GM23338 (cell line): Measurements from ENCODE around the gene CAPZB. TPM values are rescaled to one million over a fixed set of nuclear protein-coding genes. Genes with fewer than 3 reads are reported as not detected.

Source experiments
- ATAC-seq: fragments of 200-7000 bp; cut with Tn5 transposase; 3 replicates; pipeline ENCODE4 v1.9.1; 2020
- DNase-seq: peaks from one replicate; pipeline ENCODE4 v3.0.0-alpha.2; 2015; ENCODE audit warnings: low spot score
- H2AFZ ChIP-seq: fragments of 200-600 bp; sonication (generic); 2 replicates; pipeline ENCODE4 v1.8.0; 2016; ENCODE audit warnings: antibody characterized with exemption, mild to moderate bottlenecking, moderate library complexity
- H3F3A ChIP-seq: fragments of 200-600 bp; sonication (generic); replicated peaks from 2 replicates; pipeline ENCODE4 v1.8.0; 2017; ENCODE audit warnings: antibody characterized with exemption, mixed run types, low read depth
- H3K27ac ChIP-seq: fragments of 200-600 bp; sonication (generic); 2 replicates; pipeline ENCODE4 v1.6.1; 2016; ENCODE audit warnings: low read depth
- H3K27me3 ChIP-seq: fragments of 200-600 bp; sonication (generic); 2 replicates; pipeline ENCODE4 v1.8.0; 2016; ENCODE audit warnings: mild to moderate bottlenecking, mixed run types, moderate library complexity; ENCODE audit not compliant: insufficient read depth
- H3K36me3 ChIP-seq: fragments of 200-600 bp; sonication (generic); 2 replicates; pipeline ENCODE4 v1.8.0; 2016; ENCODE audit warnings: mild to moderate bottlenecking; ENCODE audit not compliant: insufficient read depth
- H3K4me1 ChIP-seq: fragments of 200-600 bp; sonication (generic); 2 replicates; pipeline ENCODE4 v1.8.0; 2016; ENCODE audit warnings: mild to moderate bottlenecking, moderate library complexity; ENCODE audit not compliant: insufficient read depth
- H3K4me2 ChIP-seq: fragments of 200-600 bp; sonication (generic); 2 replicates; pipeline ENCODE4 v1.7.1; 2017; ENCODE audit warnings: mixed run types
- H3K4me3 ChIP-seq: fragments of 200-600 bp; sonication (generic); 2 replicates; pipeline ENCODE4 v1.6.1; 2016; ENCODE audit warnings: mixed run types
- H3K79me2 ChIP-seq: fragments of 200-600 bp; sonication (generic); replicated peaks from 2 replicates; pipeline ENCODE4 v1.8.0; 2017; ENCODE audit warnings: mild to moderate bottlenecking; ENCODE audit not compliant: insufficient read depth
- H3K9me2 ChIP-seq: fragments of 200-600 bp; sonication (generic); 2 replicates; pipeline ENCODE4 v1.8.0; 2017; ENCODE audit not compliant: insufficient read depth
- H4K20me1 ChIP-seq: fragments of 200-600 bp; sonication (generic); replicated peaks from 2 replicates; pipeline ENCODE4 v1.8.0; 2017; ENCODE audit warnings: mild to moderate bottlenecking; ENCODE audit not compliant: insufficient read depth
- H3K27ac Mint-ChIP-seq: 2 replicates; pipeline ENCODE4 v1.8.0; 2020; ENCODE audit warnings: inconsistent platforms, mild to moderate bottlenecking, moderate library complexity, mixed read lengths
- H3K27me3 Mint-ChIP-seq: 3 replicates; pipeline ENCODE4 v1.8.0; 2022; ENCODE audit warnings: low read depth, mild to moderate bottlenecking, moderate library complexity, mixed read lengths, inconsistent platforms; ENCODE audit not compliant: insufficient read depth, poor library complexity
- H3K36me3 Mint-ChIP-seq: 3 replicates; pipeline ENCODE4 v1.8.0; 2021; ENCODE audit warnings: low read depth, mild to moderate bottlenecking, inconsistent platforms, moderate library complexity, mixed read lengths
- H3K4me1 Mint-ChIP-seq: 3 replicates; pipeline ENCODE4 v1.8.0; 2020; ENCODE audit warnings: mild to moderate bottlenecking, inconsistent platforms, mixed read lengths
- H3K4me3 Mint-ChIP-seq: 3 replicates; pipeline ENCODE4 v1.8.0; 2021; ENCODE audit warnings: moderate library complexity, mild to moderate bottlenecking, inconsistent platforms, mixed read lengths
- H3K9me3 Mint-ChIP-seq: 3 replicates; pipeline ENCODE4 v1.8.0; 2020; ENCODE audit warnings: moderate library complexity, mild to moderate bottlenecking, inconsistent platforms, mixed read lengths
- CREB1 ChIP-seq: fragments of 250-450 bp; sonication (Bioruptor Pico); IDR thresholded peaks from 2 replicates; pipeline ENCODE4 v1.5.0; 2020; ENCODE audit warnings: low read depth, mild to moderate bottlenecking, moderate library complexity
- CTCF ChIP-seq, 2 experiments: fragments of 200-600 bp in 1 of 2; sonication (generic) in 1 of 2; conservative IDR thresholded peaks; 2 replicates each; pipeline versions ENCODE4 v1.5.1 to v1.6.1; 2016 to 2017; ENCODE audit warnings: antibody characterized with exemption in 2 of 2, low read depth in 2 of 2, mild to moderate bottlenecking in 2 of 2, moderate library complexity in 1 of 2
- ETS1 ChIP-seq: IDR thresholded peaks from 2 replicates; pipeline ENCODE4 v1.6.1; 2016; ENCODE audit warnings: antibody characterized with exemption
- EZH2 ChIP-seq: fragments of 200-600 bp; sonication (generic); IDR thresholded peaks from one replicate; pipeline ENCODE4 v1.8.0; 2017; ENCODE audit warnings: antibody characterized with exemption, mild to moderate bottlenecking, low read depth; ENCODE audit not compliant: unreplicated experiment
- EZH2phosphoT487 ChIP-seq: fragments of 200-600 bp; sonication (generic); IDR thresholded peaks from one replicate; pipeline ENCODE4 v1.8.1; 2018; ENCODE audit warnings: antibody characterized with exemption; ENCODE audit not compliant: unreplicated experiment
- STAT1 ChIP-seq: IDR thresholded peaks from one replicate; pipeline ENCODE4 v1.6.1; 2016; ENCODE audit warnings: antibody characterized with exemption; ENCODE audit not compliant: unreplicated experiment
- ZNF114 ChIP-seq: fragments of 250-450 bp; sonication (Bioruptor Pico); IDR thresholded peaks from 2 replicates; pipeline ENCODE4 v1.5.0; 2020; ENCODE audit warnings: mild to moderate bottlenecking, moderate library complexity
- polyA plus RNA-seq: library from polyadenylated mRNA; unstranded; fragments of >200 nt; fragmentation: Nextera tagmentation; extraction: Ambion mirVana; gene quantifications from 2 replicates; pipeline ENCODE4 v1.2.1, GENCODE V29; 2016
- total RNA-seq: library from RNA; depleted of rRNA; stranded (reverse); fragments of >200 nt; shearing (Covaris generic); gene quantifications from 2 replicates; pipeline ENCODE4 v1.2.3, GENCODE V29; 2014
- TF ChIP-seq, protein P1 (sequence below): fragments of 250-450 bp; sonication (Bioruptor Pico); IDR thresholded peaks from 2 replicates; pipeline ENCODE4 v1.5.0; 2020; ENCODE audit warnings: mild to moderate bottlenecking, moderate library complexity
- TF ChIP-seq, protein P2 (sequence below): IDR thresholded peaks from one replicate; pipeline ENCODE4 v1.6.1; 2018; ENCODE audit warnings: antibody characterized with exemption; ENCODE audit not compliant: unreplicated experiment

CAPZB gene
- total and polyA plus RNA-seq, 2 experiments from 2014 or later: 195 to 348 TPM

- no peak for TF ChIP-seq CREB1
- Histone ChIP-seq H3K36me3 (no peaks in the 10 kb centered on the region), H3K79me2 (no peaks in the 10 kb centered on the region), H4K20me1 (no peaks in the 10 kb centered on the region; the same call in 1 of the 2 replicates), H3K4me2 (no peak overlapping the region), H3K27me3 (no peaks in the 10 kb centered on the region), H3K4me3 (no peak overlapping the region), H3K27ac (no peak overlapping the region), H3F3A (no peaks in the 10 kb centered on the region), H2AFZ (no peak overlapping the region), H3K9me2 (no peaks in the 10 kb centered on the region), H3K4me1 (no peaks in the 10 kb centered on the region)
- no peaks in the 10 kb centered on the region for H3K4me1 Mint-ChIP-seq
- ATAC-seq (no peak), DNase-seq (no peak)
- H3K27ac Mint-ChIP-seq: no peak overlapping the region
- H3K36me3 Mint-ChIP-seq: peaks cover 12% of the 10 kb centered on the region; the same call in 2 of the 3 replicates
- H3K4me3 Mint-ChIP-seq: no peak overlapping the region
- H3K9me3 Mint-ChIP-seq: no peaks in the 10 kb centered on the region
- peaks cover 8% of the 10 kb centered on the region for H3K27me3 Mint-ChIP-seq
Observed at GRCh38 chr1:19325368-19325957, 159.9 kb downstream of the CAPZB start.

GRCh38 chr1:19324665-19324990 is 160.7 kb downstream of the CAPZB start:
- H2AFZ ChIP-seq: no peak overlapping the region
- no peaks in the 10 kb centered on the region for H3K27me3 ChIP-seq
- ATAC-seq (no peak), DNase-seq (no peak)
- no peaks in the 10 kb centered on the region for H3K9me2 ChIP-seq
- H3K79me2 ChIP-seq: no peaks in the 10 kb centered on the region
- H3K36me3 ChIP-seq: no peaks in the 10 kb centered on the region
- no peak overlapping the region for H3K27ac ChIP-seq
- no peak overlapping the region for H3K4me3 Mint-ChIP-seq
- no peaks in the 10 kb centered on the region; the same call in 1 of the 2 replicates for H4K20me1 ChIP-seq
- H3K27me3 Mint-ChIP-seq: peaks cover 7% of the 10 kb centered on the region
- H3K36me3 Mint-ChIP-seq: peaks cover 12% of the 10 kb centered on the region; the same call in 2 of the 3 replicates
- H3K9me3 Mint-ChIP-seq: no peaks in the 10 kb centered on the region
- H3K4me1 Mint-ChIP-seq: no peaks in the 10 kb centered on the region
- no peak overlapping the region for H3K4me2 ChIP-seq
- no peaks in the 10 kb centered on the region for H3K4me1 ChIP-seq
- no peaks in the 10 kb centered on the region for H3F3A ChIP-seq
- no peak overlapping the region for H3K4me3 ChIP-seq
- H3K27ac Mint-ChIP-seq: no peak overlapping the region
- TF ChIP-seq, protein P1, sequence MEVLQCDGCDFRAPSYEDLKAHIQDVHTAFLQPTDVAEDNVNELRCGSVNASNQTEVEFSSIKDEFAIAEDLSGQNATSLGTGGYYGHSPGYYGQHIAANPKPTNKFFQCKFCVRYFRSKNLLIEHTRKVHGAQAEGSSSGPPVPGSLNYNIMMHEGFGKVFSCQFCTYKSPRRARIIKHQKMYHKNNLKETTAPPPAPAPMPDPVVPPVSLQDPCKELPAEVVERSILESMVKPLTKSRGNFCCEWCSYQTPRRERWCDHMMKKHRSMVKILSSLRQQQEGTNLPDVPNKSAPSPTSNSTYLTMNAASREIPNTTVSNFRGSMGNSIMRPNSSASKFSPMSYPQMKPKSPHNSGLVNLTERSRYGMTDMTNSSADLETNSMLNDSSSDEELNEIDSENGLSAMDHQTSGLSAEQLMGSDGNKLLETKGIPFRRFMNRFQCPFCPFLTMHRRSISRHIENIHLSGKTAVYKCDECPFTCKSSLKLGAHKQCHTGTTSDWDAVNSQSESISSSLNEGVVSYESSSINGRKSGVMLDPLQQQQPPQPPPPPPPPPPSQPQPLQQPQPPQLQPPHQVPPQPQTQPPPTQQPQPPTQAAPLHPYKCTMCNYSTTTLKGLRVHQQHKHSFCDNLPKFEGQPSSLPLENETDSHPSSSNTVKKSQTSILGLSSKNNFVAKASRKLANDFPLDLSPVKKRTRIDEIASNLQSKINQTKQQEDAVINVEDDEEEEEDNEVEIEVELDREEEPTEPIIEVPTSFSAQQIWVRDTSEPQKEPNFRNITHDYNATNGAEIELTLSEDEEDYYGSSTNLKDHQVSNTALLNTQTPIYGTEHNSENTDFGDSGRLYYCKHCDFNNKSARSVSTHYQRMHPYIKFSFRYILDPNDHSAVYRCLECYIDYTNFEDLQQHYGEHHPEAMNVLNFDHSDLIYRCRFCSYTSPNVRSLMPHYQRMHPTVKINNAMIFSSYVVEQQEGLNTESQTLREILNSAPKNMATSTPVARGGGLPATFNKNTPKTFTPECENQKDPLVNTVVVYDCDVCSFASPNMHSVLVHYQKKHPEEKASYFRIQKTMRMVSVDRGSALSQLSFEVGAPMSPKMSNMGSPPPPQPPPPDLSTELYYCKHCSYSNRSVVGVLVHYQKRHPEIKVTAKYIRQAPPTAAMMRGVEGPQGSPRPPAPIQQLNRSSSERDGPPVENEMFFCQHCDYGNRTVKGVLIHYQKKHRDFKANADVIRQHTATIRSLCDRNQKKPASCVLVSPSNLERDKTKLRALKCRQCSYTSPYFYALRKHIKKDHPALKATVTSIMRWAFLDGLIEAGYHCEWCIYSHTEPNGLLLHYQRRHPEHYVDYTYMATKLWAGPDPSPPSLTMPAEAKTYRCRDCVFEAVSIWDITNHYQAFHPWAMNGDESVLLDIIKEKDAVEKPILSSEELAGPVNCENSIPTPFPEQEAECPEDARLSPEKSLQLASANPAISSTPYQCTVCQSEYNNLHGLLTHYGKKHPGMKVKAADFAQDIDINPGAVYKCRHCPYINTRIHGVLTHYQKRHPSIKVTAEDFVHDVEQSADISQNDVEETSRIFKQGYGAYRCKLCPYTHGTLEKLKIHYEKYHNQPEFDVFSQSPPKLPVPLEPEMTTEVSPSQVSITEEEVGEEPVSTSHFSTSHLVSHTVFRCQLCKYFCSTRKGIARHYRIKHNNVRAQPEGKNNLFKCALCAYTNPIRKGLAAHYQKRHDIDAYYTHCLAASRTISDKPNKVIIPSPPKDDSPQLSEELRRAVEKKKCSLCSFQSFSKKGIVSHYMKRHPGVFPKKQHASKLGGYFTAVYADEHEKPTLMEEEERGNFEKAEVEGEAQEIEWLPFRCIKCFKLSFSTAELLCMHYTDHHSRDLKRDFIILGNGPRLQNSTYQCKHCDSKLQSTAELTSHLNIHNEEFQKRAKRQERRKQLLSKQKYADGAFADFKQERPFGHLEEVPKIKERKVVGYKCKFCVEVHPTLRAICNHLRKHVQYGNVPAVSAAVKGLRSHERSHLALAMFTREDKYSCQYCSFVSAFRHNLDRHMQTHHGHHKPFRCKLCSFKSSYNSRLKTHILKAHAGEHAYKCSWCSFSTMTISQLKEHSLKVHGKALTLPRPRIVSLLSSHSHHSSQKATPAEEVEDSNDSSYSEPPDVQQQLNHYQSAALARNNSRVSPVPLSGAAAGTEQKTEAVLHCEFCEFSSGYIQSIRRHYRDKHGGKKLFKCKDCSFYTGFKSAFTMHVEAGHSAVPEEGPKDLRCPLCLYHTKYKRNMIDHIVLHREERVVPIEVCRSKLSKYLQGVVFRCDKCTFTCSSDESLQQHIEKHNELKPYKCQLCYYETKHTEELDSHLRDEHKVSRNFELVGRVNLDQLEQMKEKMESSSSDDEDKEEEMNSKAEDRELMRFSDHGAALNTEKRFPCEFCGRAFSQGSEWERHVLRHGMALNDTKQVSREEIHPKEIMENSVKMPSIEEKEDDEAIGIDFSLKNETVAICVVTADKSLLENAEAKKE (CRISPR knock-in tag): no peak
- no peak for TF ChIP-seq ZNF114 (CRISPR knock-in tag)
- TF ChIP-seq EZH2: no peak
- TF ChIP-seq ETS1: no peak
- no peak for TF ChIP-seq STAT1
- no peak for TF ChIP-seq CTCF (conservative IDR thresholded peaks at IDR 0.05; ENCODE audit: low read depth in 2 of 2)
- TF ChIP-seq, protein P2, sequence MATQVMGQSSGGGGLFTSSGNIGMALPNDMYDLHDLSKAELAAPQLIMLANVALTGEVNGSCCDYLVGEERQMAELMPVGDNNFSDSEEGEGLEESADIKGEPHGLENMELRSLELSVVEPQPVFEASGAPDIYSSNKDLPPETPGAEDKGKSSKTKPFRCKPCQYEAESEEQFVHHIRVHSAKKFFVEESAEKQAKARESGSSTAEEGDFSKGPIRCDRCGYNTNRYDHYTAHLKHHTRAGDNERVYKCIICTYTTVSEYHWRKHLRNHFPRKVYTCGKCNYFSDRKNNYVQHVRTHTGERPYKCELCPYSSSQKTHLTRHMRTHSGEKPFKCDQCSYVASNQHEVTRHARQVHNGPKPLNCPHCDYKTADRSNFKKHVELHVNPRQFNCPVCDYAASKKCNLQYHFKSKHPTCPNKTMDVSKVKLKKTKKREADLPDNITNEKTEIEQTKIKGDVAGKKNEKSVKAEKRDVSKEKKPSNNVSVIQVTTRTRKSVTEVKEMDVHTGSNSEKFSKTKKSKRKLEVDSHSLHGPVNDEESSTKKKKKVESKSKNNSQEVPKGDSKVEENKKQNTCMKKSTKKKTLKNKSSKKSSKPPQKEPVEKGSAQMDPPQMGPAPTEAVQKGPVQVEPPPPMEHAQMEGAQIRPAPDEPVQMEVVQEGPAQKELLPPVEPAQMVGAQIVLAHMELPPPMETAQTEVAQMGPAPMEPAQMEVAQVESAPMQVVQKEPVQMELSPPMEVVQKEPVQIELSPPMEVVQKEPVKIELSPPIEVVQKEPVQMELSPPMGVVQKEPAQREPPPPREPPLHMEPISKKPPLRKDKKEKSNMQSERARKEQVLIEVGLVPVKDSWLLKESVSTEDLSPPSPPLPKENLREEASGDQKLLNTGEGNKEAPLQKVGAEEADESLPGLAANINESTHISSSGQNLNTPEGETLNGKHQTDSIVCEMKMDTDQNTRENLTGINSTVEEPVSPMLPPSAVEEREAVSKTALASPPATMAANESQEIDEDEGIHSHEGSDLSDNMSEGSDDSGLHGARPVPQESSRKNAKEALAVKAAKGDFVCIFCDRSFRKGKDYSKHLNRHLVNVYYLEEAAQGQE: no peak
- no peak for TF ChIP-seq CREB1
- TF ChIP-seq EZH2phosphoT487: no peak
